IMR-90 (cell line): ENCODE results near the gene STAT6. TPM values are rescaled to one million over a fixed set of nuclear protein-coding genes. Genes with fewer than 3 reads are reported as not detected.

Experiments
- ATAC-seq: fragments of 200-7000 bp; cut with Tn5 transposase; 2 replicates; pipeline ENCODE4 v1.9.1; 2020; ENCODE audit warnings: low read depth, mild to moderate bottlenecking, moderate library complexity
- BruUV-seq: library from RNA; stranded (reverse); fragments of 400-500 nt; replicated peaks from 2 replicates; lab custom pipeline; 2021; lab: Mats Ljungman, UMichigan
- CTCF ChIA-PET: fragments of 300-600 bp; formaldehyde crosslinking; extraction: SDS; loops from one replicate; lab custom pipeline; 2021; ENCODE audit warnings: antibody characterized with exemption; lab: Yijun Ruan, JAX
- POLR2A ChIA-PET: fragments of 300-600 bp; sonication (Branson Sonifier 250); formaldehyde crosslinking; loops from one replicate; lab custom pipeline; 2022; ENCODE audit warnings: antibody characterized with exemption; ENCODE audit not compliant: unreplicated experiment; lab: Charles Lee
- DNase-seq: peaks from one replicate; pipeline ENCODE4 v3.0.0; 2013
- H2AFZ ChIP-seq: replicated peaks from 2 replicates; pipeline ENCODE3; 2013; ENCODE audit warnings: low read length, mild to moderate bottlenecking; ENCODE audit not compliant: poor library complexity
- H2AK5ac ChIP-seq: 2 replicates; pipeline ENCODE4 v1.6.1; 2013; ENCODE audit warnings: low read depth, low read length, inconsistent platforms
- H2AK9ac ChIP-seq: replicated peaks from 2 replicates; pipeline ENCODE3; 2013; ENCODE audit warnings: mild to moderate bottlenecking, low read depth, low read length, moderate library complexity; ENCODE audit not compliant: poor library complexity
- H2BK120ac ChIP-seq: 2 replicates; pipeline ENCODE4 v1.6.1; 2013; ENCODE audit warnings: low read depth, low read length, inconsistent platforms
- H2BK15ac ChIP-seq: 3 replicates; pipeline ENCODE4 v1.6.1; 2013; ENCODE audit warnings: low read depth, low read length, inconsistent platforms
- H2BK20ac ChIP-seq: 2 replicates; pipeline ENCODE4 v1.6.1; 2013; ENCODE audit warnings: low read depth, mild to moderate bottlenecking, inconsistent platforms, low read length, moderate library complexity
- H2BK5ac ChIP-seq: 2 replicates; pipeline ENCODE4 v1.6.1; 2013; ENCODE audit warnings: mild to moderate bottlenecking, low read depth, low read length, inconsistent platforms; ENCODE audit not compliant: poor library complexity, severe bottlenecking
- H3K14ac ChIP-seq: replicated peaks from 2 replicates; pipeline ENCODE4 v1.6.1; 2013; ENCODE audit warnings: low read depth, low read length, inconsistent platforms
- H3K18ac ChIP-seq: 2 replicates; pipeline ENCODE4 v1.6.1; 2013; ENCODE audit warnings: low read depth, low read length, control low read depth
- H3K23ac ChIP-seq: 2 replicates; pipeline ENCODE4 v1.6.1; 2013; ENCODE audit warnings: low read depth, low read length, inconsistent platforms
- H3K27ac ChIP-seq: 2 replicates; pipeline ENCODE4 v1.5.1; 2013; ENCODE audit warnings: mild to moderate bottlenecking, control low read depth, low read length; ENCODE audit not compliant: insufficient read depth
- H3K27me3 ChIP-seq: 2 replicates; pipeline ENCODE4 v1.6.1; 2013; ENCODE audit warnings: low read length; ENCODE audit not compliant: control insufficient read depth, insufficient read depth
- H3K36me3 ChIP-seq: 2 replicates; pipeline ENCODE4 v1.6.1; 2013; ENCODE audit warnings: low read length, mixed read lengths; ENCODE audit not compliant: control insufficient read depth, insufficient read depth
- H3K4ac ChIP-seq: 2 replicates; pipeline ENCODE4 v1.6.1; 2013; ENCODE audit warnings: low read depth, low read length, inconsistent platforms
- H3K4me1 ChIP-seq: 2 replicates; pipeline ENCODE4 v1.6.1; 2013; ENCODE audit warnings: low read length, mixed read lengths; ENCODE audit not compliant: control insufficient read depth, insufficient read depth
- H3K4me2 ChIP-seq: 2 replicates; pipeline ENCODE4 v1.6.1; 2013; ENCODE audit warnings: low read depth, mild to moderate bottlenecking, control low read depth, low read length, moderate library complexity
- H3K4me3 ChIP-seq: 2 replicates; pipeline ENCODE4 v1.5.1; 2013; ENCODE audit warnings: low read depth, mild to moderate bottlenecking, control low read depth, low read length, moderate library complexity; ENCODE audit not compliant: insufficient read depth
- H3K56ac ChIP-seq: 2 replicates; pipeline ENCODE4 v1.6.1; 2013; ENCODE audit warnings: low read length, inconsistent platforms; ENCODE audit not compliant: insufficient read depth; ENCODE audit errors: extremely low read depth
- H3K79me1 ChIP-seq, 2 experiments: 2 replicates each; pipeline ENCODE4 v1.6.1; 2013; ENCODE audit warnings: low read length in 2 of 2, inconsistent platforms in 1 of 2, low read depth in 1 of 2
- H3K9ac ChIP-seq: 2 replicates; pipeline ENCODE4 v1.6.1; 2013; ENCODE audit warnings: low read depth, low read length, control low read depth
- H3K9me1 ChIP-seq: 2 replicates; pipeline ENCODE4 v1.6.1; 2013; ENCODE audit warnings: low read length, inconsistent platforms; ENCODE audit not compliant: insufficient read depth
- H3K9me3 ChIP-seq: 2 replicates; pipeline ENCODE4 v1.6.1; 2013; ENCODE audit warnings: low read length; ENCODE audit not compliant: control insufficient read depth, insufficient read depth
- H4K20me1 ChIP-seq: 2 replicates; pipeline ENCODE4 v1.6.1; 2013; ENCODE audit warnings: low read length, inconsistent platforms; ENCODE audit not compliant: insufficient read depth
- H4K5ac ChIP-seq: 2 replicates; pipeline ENCODE4 v1.6.1; 2013; ENCODE audit warnings: mild to moderate bottlenecking, low read depth, low read length, control low read depth
- H4K8ac ChIP-seq, 2 experiments: 2 replicates each; pipeline ENCODE4 v1.6.1; 2013; ENCODE audit warnings: low read depth in 2 of 2, low read length in 2 of 2, control low read depth in 1 of 2, inconsistent platforms in 1 of 2
- H4K91ac ChIP-seq: 2 replicates; pipeline ENCODE4 v1.6.1; 2013; ENCODE audit warnings: low read depth, low read length, inconsistent platforms; ENCODE audit not compliant: insufficient read depth
- BHLHE40 ChIP-seq: fragments of 150-350 bp; IDR thresholded peaks from 2 replicates; pipeline ENCODE4 v1.6.1; 2016; ENCODE audit warnings: mild to moderate bottlenecking, low read depth, low read length
- CEBPB ChIP-seq: IDR thresholded peaks from 2 replicates; pipeline ENCODE4 v1.6.1; 2012; ENCODE audit warnings: low read depth, low read length, improper control_type of control experiment
- CHD1 ChIP-seq: IDR thresholded peaks from 2 replicates; pipeline ENCODE4 v1.6.1; 2012; ENCODE audit warnings: low read depth, low read length, improper control_type of control experiment
- CTCF ChIP-seq: conservative IDR thresholded peaks from 2 replicates; pipeline ENCODE4 v1.5.1; 2012; ENCODE audit warnings: mild to moderate bottlenecking, low read depth, low read length, improper control_type of control experiment
- ELK1 ChIP-seq: fragments of 150-350 bp; IDR thresholded peaks from 2 replicates; pipeline ENCODE4 v1.6.1; 2016; ENCODE audit warnings: low read depth, mild to moderate bottlenecking, low read length, moderate library complexity, borderline replicate concordance
- FOS ChIP-seq: fragments of 150-350 bp; IDR thresholded peaks from 2 replicates; pipeline ENCODE4 v1.6.1; 2016; ENCODE audit warnings: low read depth, low read length
- MAFK ChIP-seq: IDR thresholded peaks from 2 replicates; pipeline ENCODE4 v1.6.1; 2012; ENCODE audit warnings: low read depth, low read length, improper control_type of control experiment
- MAZ ChIP-seq: IDR thresholded peaks from 2 replicates; pipeline ENCODE4 v1.6.1; 2012; ENCODE audit warnings: low read depth, mild to moderate bottlenecking, low read length, improper control_type of control experiment, moderate library complexity, borderline replicate concordance
- MXI1 ChIP-seq: IDR thresholded peaks from 2 replicates; pipeline ENCODE4 v1.6.1; 2012; ENCODE audit warnings: low read depth, mild to moderate bottlenecking, low read length, moderate library complexity, borderline replicate concordance
- NFE2L2 ChIP-seq: fragments of 150-350 bp; IDR thresholded peaks from 2 replicates; pipeline ENCODE4 v1.6.1; 2016; ENCODE audit warnings: low read depth, mild to moderate bottlenecking, low read length
- POLR2A ChIP-seq: IDR thresholded peaks from 2 replicates; pipeline ENCODE4 v1.6.1; 2012; ENCODE audit warnings: mild to moderate bottlenecking, low read depth, low read length
- RAD21 ChIP-seq: IDR thresholded peaks from 2 replicates; pipeline ENCODE4 v1.6.1; 2012; ENCODE audit warnings: low read length, improper control_type of control experiment
- RCOR1 ChIP-seq: IDR thresholded peaks from 2 replicates; pipeline ENCODE4 v1.6.1; 2012; ENCODE audit warnings: mild to moderate bottlenecking, low read length, improper control_type of control experiment; ENCODE audit not compliant: insufficient replicate concordance
- RFX5 ChIP-seq: IDR thresholded peaks from 2 replicates; pipeline ENCODE4 v1.8.0; 2012; ENCODE audit warnings: low read depth, mild to moderate bottlenecking, low read length, moderate library complexity
- SMC3 ChIP-seq: fragments of 150-350 bp; IDR thresholded peaks from 2 replicates; pipeline ENCODE4 v1.6.1; 2016; ENCODE audit warnings: low read depth, mild to moderate bottlenecking, antibody characterized with exemption, low read length, moderate library complexity
- USF2 ChIP-seq: fragments of 150-350 bp; IDR thresholded peaks from 2 replicates; pipeline ENCODE4 v1.6.1; 2017; ENCODE audit warnings: mild to moderate bottlenecking, antibody characterized with exemption, low read length, low read depth
- WGBS, 2 experiments: methylation state at CpG; one replicate each; pipeline versions ENCODE4 v1.1.5 to v1.1.7; 2013; ENCODE audit warnings: missing lambda C conversion rate in 2 of 2; ENCODE audit not compliant: insufficient read length in 1 of 2; ENCODE audit errors: extremely low coverage in 2 of 2; 5-methylcytosine and 5-hydroxymethylcytosine counted together
- dilution Hi-C: fragments of 300-500 bp; cut with HindIII; formaldehyde crosslinking; loops from one replicate; pipeline ENCODE4 v1.14.3; 2018; ENCODE audit warnings: low sequenced_read_pairs; ENCODE audit not compliant: unreplicated experiment
- in situ Hi-C: fragments of 300-500 bp; cut with MboI; formaldehyde crosslinking; loops from 3 replicates; pipeline ENCODE4 v1.14.3; 2019; ENCODE audit warnings: low sequenced_read_pairs, inconsistent platforms, mixed read lengths
- intact Hi-C: fragments of 100-400 bp; cut with micrococcal nuclease; formaldehyde crosslinking; loops from 2 replicates; pipeline ENCODE4 v1.10.0; 2022
- polyA plus RNA-seq, 3 experiments: library from polyadenylated mRNA; depleted of rRNA; stranded (reverse); fragments of >200 nt; gene quantifications; 2 replicates each; pipeline ENCODE4 v1.2.3, GENCODE V29; 2012; ENCODE audit warnings: low replicate concordance in 1 of 3
- total RNA-seq: library from RNA; depleted of rRNA; stranded (reverse); fragments of >200 nt; gene quantifications from 2 replicates; pipeline ENCODE4 v1.2.3, GENCODE V29; 2012

The STAT6 gene
- total and polyA plus RNA-seq, 2 of the 4 experiments (the other 2 are of a cell fraction), result 43.4 to 96.9 TPM

GRCh38 chr12:57142727-57143126, 31.6 kb upstream of the STAT6 start:
- H4K8ac ChIP-seq, result no peak overlapping the region
- peaks cover 61 to 96% of the 10 kb centered on the region in 2 experiments for H3K79me1 ChIP-seq
- no peak overlapping the region for H4K91ac ChIP-seq
- H2BK20ac ChIP-seq, result no peak overlapping the region
- no peak for DNase-seq
- H3K56ac ChIP-seq, result no peak overlapping the region
- no peak overlapping the region for H3K4ac ChIP-seq
- no peak overlapping the region for H2AFZ ChIP-seq
- H3K23ac ChIP-seq, result no peak overlapping the region
- no peak overlapping the region for H3K14ac ChIP-seq
- in situ Hi-C loops (no loop called here), intact Hi-C loops (no loop called here), dilution Hi-C loops (no loop called here)
- no peak overlapping the region for H3K4me3 ChIP-seq
- peaks cover 88% of the 10 kb centered on the region for H3K36me3 ChIP-seq
- H3K4me1 ChIP-seq, result peaks cover 50% of the 10 kb centered on the region
- no TSS peak for BruUV-seq
- H3K4me2 ChIP-seq, result no peak overlapping the region
- ChIA-PET CTCF (no interaction called here), POLR2A (no interaction called here)
- H2AK9ac ChIP-seq, result no peak overlapping the region
- peaks cover 91% of the 10 kb centered on the region for H4K20me1 ChIP-seq
- H3K9me1 ChIP-seq, result peaks cover 40% of the 10 kb centered on the region
- H3K27ac ChIP-seq, result no peak overlapping the region
- H3K9ac ChIP-seq, result no peak overlapping the region
- TF ChIP-seq SMC3 (no peak), POLR2A (no peak), FOS (no peak), RCOR1 (no peak), BHLHE40 (no peak), RFX5 (no peak), CHD1 (no peak), MXI1 (no peak), MAFK (no peak), NFE2L2 (no peak), RAD21 (no peak), ELK1 (no peak), MAZ (no peak), CEBPB (no peak), CTCF (no peak), USF2 (no peak)
- H3K27me3 ChIP-seq, result no peaks in the 10 kb centered on the region
- no peak overlapping the region for H2AK5ac ChIP-seq
- H2BK5ac ChIP-seq, result no peak overlapping the region
- ATAC-seq, result no peak
- no peak overlapping the region for H2BK15ac ChIP-seq
- no peak overlapping the region for H2BK120ac ChIP-seq
- H4K5ac ChIP-seq, result no peak overlapping the region
- no peaks in the 10 kb centered on the region for H3K9me3 ChIP-seq
- H3K18ac ChIP-seq, result no peak overlapping the region
- WGBS, 2 experiments, result no CpG with 5 or more reads among the region's 7 CpGs
